Neuron (in vitro differentiated cells): Measurements from ENCODE around the gene SS18L1.

ENCODE experiments used
- H2AFZ ChIP-seq: one replicate; pipeline ENCODE4 v1.6.1; 2013; ENCODE audit warnings: low read depth, mild to moderate bottlenecking, inconsistent platforms, low read length, moderate library complexity
- H3K27me3 ChIP-seq: one replicate; pipeline ENCODE4 v1.6.1; 2013; ENCODE audit warnings: low read length; ENCODE audit not compliant: insufficient read depth
- H3K36me3 ChIP-seq: one replicate; pipeline ENCODE4 v1.6.1; 2013; ENCODE audit warnings: low read length; ENCODE audit not compliant: insufficient read depth
- H3K4me1 ChIP-seq: one replicate; pipeline ENCODE4 v1.6.1; 2013; ENCODE audit warnings: low read length; ENCODE audit not compliant: insufficient read depth
- H3K4me3 ChIP-seq: 2 replicates; pipeline ENCODE4 v1.5.1; 2013; ENCODE audit warnings: mild to moderate bottlenecking, low read length, moderate library complexity
- H3K9me3 ChIP-seq: one replicate; pipeline ENCODE4 v1.6.1; 2013; ENCODE audit warnings: low read length

SS18L1 gene

DNA sequence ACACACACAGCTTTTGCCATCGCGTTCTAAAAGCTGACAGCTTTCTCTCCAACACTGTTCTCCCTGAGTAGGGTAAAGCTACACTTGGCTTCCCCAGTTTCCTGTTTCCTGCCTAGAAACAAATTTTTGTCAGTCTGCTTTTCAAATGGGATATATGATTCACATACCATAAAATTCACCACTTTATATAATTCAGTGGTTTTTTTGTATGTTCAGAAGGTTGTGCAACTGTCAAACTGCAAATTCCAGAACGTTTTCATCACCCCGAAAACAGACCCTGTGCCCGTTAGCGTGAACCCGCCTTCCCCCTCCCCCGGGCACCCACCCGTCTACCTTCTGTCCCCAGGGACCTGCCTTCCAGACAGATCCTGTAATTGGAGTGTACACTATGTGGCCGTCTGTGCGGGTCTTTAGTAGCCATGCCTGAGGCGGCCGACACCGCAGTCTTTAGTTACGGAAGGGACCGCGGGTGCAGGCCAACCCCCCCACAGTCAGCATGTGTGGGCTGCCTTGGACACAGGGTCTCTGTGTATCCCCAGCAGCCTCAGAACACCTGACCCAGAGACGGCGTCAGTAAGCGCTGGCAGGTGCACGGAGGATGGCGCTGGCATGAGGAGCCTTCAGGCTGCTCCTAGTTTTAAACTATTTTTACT, 59.9 kb downstream of the SS18L1 start:
- Histone ChIP-seq H3K36me3 (peaks cover 38% of the 10 kb centered on the region), H3K4me3 (no peak overlapping the region)

GRCh38 chr20:62205618-62206387, 62.2 kb downstream of the SS18L1 start:
- H3K4me1 ChIP-seq = no peaks in the 10 kb centered on the region
- H2AFZ ChIP-seq = no peak overlapping the region
- H3K27me3 ChIP-seq = no peaks in the 10 kb centered on the region
- H3K4me3 ChIP-seq = no peak overlapping the region
- peaks cover 22% of the 10 kb centered on the region for H3K36me3 ChIP-seq
- no peaks in the 10 kb centered on the region for H3K9me3 ChIP-seq

More for the DNA sequence above, 59.9 kb downstream of the SS18L1 start:
- no peaks in the 10 kb centered on the region for H3K27me3 ChIP-seq
- H3K9me3 ChIP-seq = no peaks in the 10 kb centered on the region
- H2AFZ ChIP-seq = no peak overlapping the region
- H3K4me1 ChIP-seq = no peaks in the 10 kb centered on the region

DNA sequence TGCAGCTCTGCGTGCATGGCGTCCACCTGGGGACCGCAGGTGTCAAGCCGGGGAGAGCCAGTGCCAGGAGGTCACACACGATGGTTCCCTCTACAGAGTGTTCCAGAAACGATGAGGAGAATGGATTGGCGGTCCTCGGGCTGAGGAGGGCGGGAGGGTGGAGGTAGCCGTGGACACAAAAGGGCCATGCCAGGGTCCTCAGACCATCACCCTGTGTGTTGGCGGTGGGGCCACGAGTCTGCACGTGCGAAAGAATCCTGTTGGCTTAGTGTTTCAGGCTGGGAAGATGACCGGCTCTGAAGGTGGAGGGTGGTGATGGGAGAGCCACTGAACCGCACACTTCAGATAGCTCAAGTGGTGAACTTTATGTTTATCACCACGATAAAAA, 62.8 kb downstream of the SS18L1 start:
- Histone ChIP-seq H2AFZ (no peak overlapping the region), H3K4me3 (no peak overlapping the region), H3K36me3 (peaks cover 16% of the 10 kb centered on the region), H3K9me3 (no peaks in the 10 kb centered on the region), H3K4me1 (no peaks in the 10 kb centered on the region), H3K27me3 (no peaks in the 10 kb centered on the region)

- no peaks in the 10 kb centered on the region for H3K27me3 ChIP-seq
- peaks cover 5% of the 10 kb centered on the region for H3K36me3 ChIP-seq
- H3K4me1 ChIP-seq = peaks cover 9% of the 10 kb centered on the region
- H2AFZ ChIP-seq = no peak overlapping the region
- H3K9me3 ChIP-seq = no peaks in the 10 kb centered on the region
- no peak overlapping the region for H3K4me3 ChIP-seq
Measured at GRCh38 chr20:62208061-62208794, 64.7 kb downstream of the SS18L1 start.

- Histone ChIP-seq H3K27me3 (no peaks in the 10 kb centered on the region), H3K36me3 (no peaks in the 10 kb centered on the region), H2AFZ (no peak overlapping the region), H3K9me3 (no peaks in the 10 kb centered on the region), H3K4me1 (peaks cover 9% of the 10 kb centered on the region), H3K4me3 (no peak overlapping the region)
Measured at GRCh38 chr20:62208795-62209755, 65.5 kb downstream of the SS18L1 start.

- Histone ChIP-seq H2AFZ (no peak overlapping the region), H3K36me3 (no peaks in the 10 kb centered on the region), H3K4me1 (peaks cover 9% of the 10 kb centered on the region), H3K4me3 (no peak overlapping the region), H3K27me3 (no peaks in the 10 kb centered on the region), H3K9me3 (no peaks in the 10 kb centered on the region)
Measured at GRCh38 chr20:62209850-62210495, 66.4 kb downstream of the SS18L1 start.

DNA sequence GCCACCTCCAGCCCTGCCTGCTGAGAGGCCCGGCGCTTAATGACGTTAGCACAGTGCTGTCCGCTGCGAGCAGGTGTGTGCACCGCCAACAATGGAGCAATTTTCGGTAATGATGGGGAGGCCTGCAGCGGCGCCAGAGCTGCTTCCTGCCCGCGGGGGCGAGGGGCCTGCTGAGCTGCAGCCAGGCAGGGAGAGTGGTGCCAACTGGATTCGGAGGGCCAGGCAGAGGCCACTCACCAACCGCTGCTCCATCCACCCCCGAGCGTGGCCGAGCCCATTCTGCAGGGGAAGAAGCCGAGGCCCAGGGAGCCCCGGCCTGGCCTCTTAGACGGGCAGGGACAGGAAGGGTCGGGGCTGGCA, 66.9 kb downstream of the SS18L1 start:
- Histone ChIP-seq H3K27me3 (no peaks in the 10 kb centered on the region), H3K36me3 (no peaks in the 10 kb centered on the region), H3K9me3 (no peaks in the 10 kb centered on the region), H3K4me3 (no peak overlapping the region), H3K4me1 (peaks cover 9% of the 10 kb centered on the region), H2AFZ (no peak overlapping the region)

- Histone ChIP-seq H3K4me1 (peaks cover 9% of the 10 kb centered on the region), H3K36me3 (no peaks in the 10 kb centered on the region), H3K9me3 (no peaks in the 10 kb centered on the region), H3K27me3 (no peaks in the 10 kb centered on the region), H3K4me3 (no peak overlapping the region), H2AFZ (no peak overlapping the region)
Measured at GRCh38 chr20:62211216-62211615, 67.6 kb downstream of the SS18L1 start.

DNA sequence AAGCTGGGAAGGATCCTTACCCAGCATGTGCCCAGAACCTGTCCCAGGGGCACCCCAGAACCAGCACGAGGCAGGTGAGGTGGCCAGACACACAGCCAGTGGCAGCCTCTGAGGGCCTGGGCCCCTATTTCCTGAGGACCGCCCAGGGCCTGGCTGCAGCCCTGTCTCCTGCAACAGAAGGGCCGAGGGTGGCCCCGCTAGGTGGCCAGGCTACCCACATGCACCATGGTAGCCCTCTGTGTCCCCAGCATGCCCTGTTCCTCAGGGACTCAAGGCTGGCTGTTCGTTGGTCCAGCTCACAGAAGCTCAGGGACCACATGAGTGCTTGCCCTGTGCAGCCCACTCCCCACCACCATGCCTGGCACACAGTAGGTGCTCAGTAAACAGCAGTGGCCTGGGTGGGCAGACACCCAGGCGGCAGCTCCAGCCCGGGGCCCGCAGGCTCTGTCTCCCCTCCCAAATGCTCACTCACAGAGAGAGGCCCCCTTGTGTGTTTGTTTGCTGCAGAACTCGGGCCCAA, 68.3 kb downstream of the SS18L1 start:
- H3K4me3 ChIP-seq = no peak overlapping the region
- H3K4me1 ChIP-seq = peaks cover 9% of the 10 kb centered on the region
- H2AFZ ChIP-seq = peak overlapping the region; percentile 7
- no peaks in the 10 kb centered on the region for H3K27me3 ChIP-seq
- H3K9me3 ChIP-seq = no peaks in the 10 kb centered on the region
- no peaks in the 10 kb centered on the region for H3K36me3 ChIP-seq

GRCh38 chr20:62212299-62212698, 68.7 kb downstream of the SS18L1 start:
- peaks cover 9% of the 10 kb centered on the region for H3K4me1 ChIP-seq
- no peaks in the 10 kb centered on the region for H3K36me3 ChIP-seq
- no peaks in the 10 kb centered on the region for H3K9me3 ChIP-seq
- H3K4me3 ChIP-seq = no peak overlapping the region
- H3K27me3 ChIP-seq = no peaks in the 10 kb centered on the region
- peak overlapping the region; percentile 7 for H2AFZ ChIP-seq

GRCh38 chr20:62214067-62214466, 70.5 kb downstream of the SS18L1 start:
- H3K4me3 ChIP-seq = no peak overlapping the region
- no peaks in the 10 kb centered on the region for H3K9me3 ChIP-seq
- H3K4me1 ChIP-seq = peaks cover 18% of the 10 kb centered on the region
- H2AFZ ChIP-seq = no peak overlapping the region
- no peaks in the 10 kb centered on the region for H3K36me3 ChIP-seq
- peaks cover 8% of the 10 kb centered on the region for H3K27me3 ChIP-seq
